DOHH2 (cell line): ENCODE measurements around the gene SIGLEC7.

Experiments used
- H3F3A ChIP-seq: fragments of 200-600 bp; sonication (generic), shearing (Covaris generic); 2 replicates; pipeline ENCODE4 v1.6.0; 2016; ENCODE audit warnings: antibody characterized with exemption, mild to moderate bottlenecking; ENCODE audit not compliant: control insufficient read depth, insufficient read depth
- H3K27ac ChIP-seq: fragments of 200-600 bp; sonication (generic); 2 replicates; pipeline ENCODE4 v1.5.1; 2014; ENCODE audit warnings: low read depth, mild to moderate bottlenecking, low read length, moderate library complexity
- H3K27me3 ChIP-seq: fragments of 200-600 bp; sonication (generic); 2 replicates; pipeline ENCODE4 v1.6.1; 2014; ENCODE audit warnings: mild to moderate bottlenecking, low read length, mixed read lengths; ENCODE audit not compliant: control insufficient read depth
- H3K36me3 ChIP-seq: fragments of 200-600 bp; sonication (generic); 2 replicates; pipeline ENCODE4 v1.6.1; 2014; ENCODE audit warnings: mild to moderate bottlenecking, low read length, moderate library complexity, mixed read lengths; ENCODE audit not compliant: control insufficient read depth
- H3K4me1 ChIP-seq: fragments of 200-600 bp; sonication (generic); 2 replicates; pipeline ENCODE4 v1.6.1; 2014; ENCODE audit warnings: mild to moderate bottlenecking, low read length, mixed read lengths; ENCODE audit not compliant: control insufficient read depth
- H3K4me2 ChIP-seq: fragments of 200-600 bp; sonication (generic); 2 replicates; pipeline ENCODE4 v1.6.0; 2014; ENCODE audit warnings: mild to moderate bottlenecking, low read length, moderate library complexity
- H3K4me3 ChIP-seq: fragments of 200-600 bp; sonication (generic); 2 replicates; pipeline ENCODE4 v1.5.1; 2014; ENCODE audit warnings: mild to moderate bottlenecking, low read length, mixed read lengths
- H3K79me2 ChIP-seq: fragments of 200-600 bp; sonication (generic); 2 replicates; pipeline ENCODE4 v1.6.1; 2014; ENCODE audit warnings: mild to moderate bottlenecking, low read length, mixed read lengths; ENCODE audit not compliant: control insufficient read depth
- H3K9me2 ChIP-seq: fragments of 200-600 bp; sonication (generic); replicated peaks from 2 replicates; pipeline ENCODE4 v1.6.1; 2014; ENCODE audit warnings: mild to moderate bottlenecking, low read length, mixed read lengths; ENCODE audit not compliant: control insufficient read depth
- H3K9me3 ChIP-seq: fragments of 200-600 bp; sonication (generic); 2 replicates; pipeline ENCODE4 v1.6.1; 2014; ENCODE audit warnings: antibody characterized with exemption, low read length, mixed read lengths; ENCODE audit not compliant: control insufficient read depth, insufficient read depth
- H4K20me1 ChIP-seq: fragments of 200-600 bp; sonication (generic); 2 replicates; pipeline ENCODE4 v1.6.0; 2014; ENCODE audit warnings: low read depth, mild to moderate bottlenecking, antibody characterized with exemption, low read length, moderate library complexity; ENCODE audit not compliant: control insufficient read depth, insufficient read depth
- CTCF ChIP-seq: fragments of 200-600 bp; sonication (generic); IDR thresholded peaks from one replicate; pipeline ENCODE4 v1.5.1; 2014; ENCODE audit warnings: antibody characterized with exemption, mild to moderate bottlenecking, low read depth, low read length; ENCODE audit not compliant: poor library complexity, severe bottlenecking
- EZH2phosphoT487 ChIP-seq: fragments of 200-600 bp; sonication (generic); IDR thresholded peaks from 2 replicates; pipeline ENCODE4 v1.6.1; 2017; ENCODE audit warnings: borderline replicate concordance, mild to moderate bottlenecking, antibody characterized with exemption, low read length, moderate library complexity, mixed read lengths

The SIGLEC7 gene

DNA sequence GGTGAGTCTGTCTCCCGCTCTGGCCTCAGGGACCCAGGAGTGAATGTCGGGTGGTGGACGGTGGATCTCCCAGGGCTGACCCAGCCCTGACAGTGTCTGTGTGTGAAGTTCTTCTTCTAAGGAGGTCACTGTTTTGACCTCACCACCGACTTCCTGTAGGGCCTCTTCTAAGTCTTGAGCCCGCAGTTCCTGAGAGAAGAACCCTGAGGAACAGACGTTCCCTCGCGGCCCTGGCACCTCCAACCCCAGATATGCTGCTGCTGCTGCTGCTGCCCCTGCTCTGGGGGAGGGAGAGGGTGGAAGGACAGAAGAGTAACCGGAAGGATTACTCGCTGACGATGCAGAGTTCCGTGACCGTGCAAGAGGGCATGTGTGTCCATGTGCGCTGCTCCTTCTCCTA lies at the start of gene SIGLEC7:
TSS of gene SIGLEC7 (plus strand) at position 183 of the 400 bp plus-strand sequence. CDS start at position 252, 69 bp downstream.
- Histone ChIP-seq H3K4me3 (no peak within 1 kb of the TSS), H3K36me3 (no peaks in the 10 kb centered on the region), H3K9me3 (no peaks in the 10 kb centered on the region), H4K20me1 (no peaks in the 10 kb centered on the region), H3K27ac (no peak within 1 kb of the TSS), H3K4me2 (no peak within 1 kb of the TSS; the same call in 1 of the 2 replicates), H3K4me1 (peaks cover 52% of the 10 kb centered on the region), H3F3A (no peaks in the 10 kb centered on the region), H3K79me2 (no peaks in the 10 kb centered on the region), H3K9me2 (no peaks in the 10 kb centered on the region), H3K27me3 (no peaks in the 10 kb centered on the region)
- TF ChIP-seq CTCF: no peak
- no peak for TF ChIP-seq EZH2phosphoT487

DNA sequence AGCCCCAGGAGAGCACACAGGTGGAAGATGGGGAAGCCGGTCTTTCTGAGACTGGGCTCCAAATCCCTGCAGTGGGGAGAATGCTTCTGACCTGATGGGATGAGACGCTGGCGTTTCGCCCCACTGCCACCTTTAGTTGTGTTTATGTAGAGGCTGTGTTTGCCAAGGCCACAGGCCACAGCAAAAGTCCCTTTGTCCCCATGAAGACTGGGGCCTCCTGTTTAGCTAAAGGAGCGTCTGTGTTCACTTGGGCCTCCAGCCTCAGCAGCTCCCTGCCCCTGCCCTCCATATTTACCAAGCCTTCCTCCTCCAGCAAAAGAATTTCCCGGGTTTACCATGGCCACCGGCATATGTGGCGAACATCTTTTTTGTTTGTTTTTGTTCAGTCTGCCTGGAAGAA lies 49.0 kb upstream of the SIGLEC7 start:
- no peaks in the 10 kb centered on the region for H3K9me3 ChIP-seq
- H3K27me3 ChIP-seq: no peaks in the 10 kb centered on the region
- peaks cover 6% of the 10 kb centered on the region for H3K4me1 ChIP-seq
- H3K4me2 ChIP-seq: no peak overlapping the region
- no peaks in the 10 kb centered on the region for H3K9me2 ChIP-seq
- no peaks in the 10 kb centered on the region for H3F3A ChIP-seq
- no peaks in the 10 kb centered on the region for H3K79me2 ChIP-seq
- H3K27ac ChIP-seq: no peak overlapping the region
- peaks cover 8% of the 10 kb centered on the region for H3K36me3 ChIP-seq
- H3K4me3 ChIP-seq: no peak overlapping the region
- TF ChIP-seq EZH2phosphoT487 (no peak), CTCF (no peak)
- H4K20me1 ChIP-seq: no peaks in the 10 kb centered on the region

- no peaks in the 10 kb centered on the region for H3F3A ChIP-seq
- H3K27me3 ChIP-seq: no peaks in the 10 kb centered on the region
- no peak for TF ChIP-seq CTCF
- no peak for TF ChIP-seq EZH2phosphoT487
- no peaks in the 10 kb centered on the region for H3K9me2 ChIP-seq
- no peaks in the 10 kb centered on the region for H3K79me2 ChIP-seq
- peaks cover 9% of the 10 kb centered on the region for H3K36me3 ChIP-seq
- peaks cover 6% of the 10 kb centered on the region for H3K4me1 ChIP-seq
- no peak overlapping the region for H3K4me2 ChIP-seq
- no peaks in the 10 kb centered on the region for H3K9me3 ChIP-seq
- no peak overlapping the region for H3K4me3 ChIP-seq
- H3K27ac ChIP-seq: no peak overlapping the region
- no peaks in the 10 kb centered on the region for H4K20me1 ChIP-seq
Observed at GRCh38 chr19:51093510-51094345, 48.4 kb upstream of the SIGLEC7 start.
